COR-L47 (cell line): ENCODE measurements around the gene RBMS3.

Experiments
- DNase-seq: peaks from one replicate; lab custom pipeline; 2025; lab: John Stamatoyannopoulos, UW

The RBMS3 gene

DNA sequence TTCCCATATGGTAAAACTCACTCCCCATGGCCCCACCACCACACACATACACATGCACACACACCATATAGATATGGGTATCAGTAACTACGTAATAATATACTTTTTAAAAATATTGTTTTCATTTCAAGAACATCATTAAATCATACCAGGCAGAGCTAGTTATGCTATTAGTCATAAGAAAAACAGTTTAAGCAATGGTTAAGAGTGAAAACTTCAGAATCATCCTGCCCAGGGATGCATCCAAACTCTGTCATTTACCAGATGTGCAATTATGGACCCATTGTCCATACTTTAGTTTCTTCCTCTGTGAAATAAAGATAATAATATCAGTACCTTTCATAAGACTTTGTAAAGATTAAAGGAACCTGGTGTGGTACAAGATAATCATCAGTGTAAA is 608.3 kb downstream of the RBMS3 start:
- no peak for DNase-seq

DNA sequence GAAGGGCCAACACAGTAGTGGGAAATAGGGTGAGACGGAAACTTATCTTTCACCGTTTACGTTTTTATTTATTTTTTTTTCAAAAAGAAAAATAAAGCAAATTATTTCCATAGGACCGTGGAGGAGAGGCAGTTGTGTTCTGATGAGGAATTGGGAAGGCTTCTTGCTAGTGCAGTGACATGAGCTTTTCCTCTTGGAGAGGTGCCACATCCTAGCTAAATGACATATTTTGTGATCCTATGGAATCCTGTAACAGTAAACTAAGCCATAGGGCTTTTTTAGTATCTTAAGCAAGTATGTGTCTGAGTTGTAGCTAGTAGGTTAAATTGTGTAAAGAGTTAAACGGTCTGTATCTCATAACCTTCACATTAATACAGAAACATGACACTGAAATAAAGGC is 609.9 kb downstream of the RBMS3 start:
- DNase-seq: no peak

DNA sequence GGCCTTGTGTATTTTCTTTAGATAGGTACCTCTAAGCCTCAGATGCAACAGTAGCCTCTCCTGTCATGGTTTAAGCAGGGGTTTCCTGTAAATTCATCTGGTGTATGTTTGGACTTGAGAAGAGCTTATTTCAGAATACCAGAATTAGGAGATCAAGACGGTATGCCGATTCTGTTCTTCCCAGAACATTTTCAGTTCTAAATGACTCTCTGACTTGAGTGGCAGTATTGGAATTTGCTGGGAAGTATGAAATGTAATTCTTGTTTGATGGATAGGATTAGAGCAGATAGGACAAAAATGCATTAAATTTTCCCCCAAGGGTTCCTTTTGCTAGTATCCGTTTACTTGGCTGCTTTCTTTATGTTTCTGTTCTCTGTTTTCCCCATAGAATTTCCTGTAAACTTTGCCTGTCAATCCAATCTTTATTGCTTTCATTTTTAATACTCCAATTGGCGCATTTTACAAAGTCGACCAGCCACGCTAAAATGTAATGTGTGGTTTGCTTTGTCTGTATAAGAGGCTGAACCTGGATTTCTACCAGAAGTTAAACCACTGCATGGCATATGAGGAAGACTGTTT is 612.2 kb downstream of the RBMS3 start:
- DNase-seq: no peak

DNA sequence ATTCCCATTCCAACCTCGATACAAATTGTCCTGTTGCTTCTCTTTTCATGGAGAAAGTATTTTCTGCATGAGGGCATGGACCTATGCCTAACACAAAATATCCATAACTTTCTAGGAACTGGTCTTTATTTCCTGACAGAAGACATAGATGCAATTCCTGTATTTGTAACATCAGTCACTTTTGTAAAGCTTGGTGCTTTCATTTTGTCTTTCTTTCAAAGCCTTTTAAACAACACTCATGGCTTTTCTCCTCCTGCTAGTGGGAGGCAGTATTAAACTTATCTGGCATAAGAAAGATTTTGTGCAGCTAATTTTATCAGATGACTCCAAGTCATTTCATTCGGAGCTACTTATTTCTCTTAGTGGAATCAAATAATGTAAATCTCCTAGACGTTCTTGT is 616.0 kb downstream of the RBMS3 start:
- DNase-seq: no peak

DNA sequence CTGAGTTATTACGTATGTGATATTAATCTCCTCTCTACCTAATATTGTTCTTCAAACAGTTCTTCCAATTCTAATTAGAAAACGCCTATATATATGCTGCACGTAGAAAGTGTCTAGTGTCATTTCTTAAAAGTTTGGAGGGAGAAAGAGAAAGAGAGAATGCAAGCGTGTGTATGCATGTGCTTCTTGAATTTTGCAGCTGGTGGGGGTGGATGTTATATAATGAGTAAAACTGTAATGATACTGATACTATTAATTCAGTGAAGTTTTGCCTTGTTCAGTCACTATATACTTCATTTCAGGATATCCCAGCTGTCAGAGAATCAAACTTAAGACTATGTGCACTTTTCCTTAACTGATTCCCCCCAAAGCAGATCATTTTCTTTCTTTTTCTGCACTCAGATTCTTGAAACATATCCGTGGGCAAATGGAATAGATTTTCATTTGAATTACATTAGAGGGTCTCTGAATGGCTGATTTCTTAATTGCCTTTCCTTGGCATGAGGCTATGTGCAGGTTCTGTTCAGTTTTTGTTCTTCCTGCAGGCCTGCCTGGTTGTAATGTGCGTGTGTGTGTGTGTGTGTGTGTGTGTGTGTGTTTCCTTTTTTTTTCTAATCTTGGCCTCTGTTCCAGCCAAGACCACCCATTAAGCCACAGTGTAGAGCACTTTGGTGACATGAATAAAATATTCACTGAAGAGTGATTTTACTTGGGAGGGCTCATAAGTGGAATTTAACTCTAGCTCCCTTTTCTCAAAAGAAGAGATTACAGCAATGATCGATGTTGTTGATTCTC is 617.5 kb downstream of the RBMS3 start:
- DNase-seq: no peak

DNA sequence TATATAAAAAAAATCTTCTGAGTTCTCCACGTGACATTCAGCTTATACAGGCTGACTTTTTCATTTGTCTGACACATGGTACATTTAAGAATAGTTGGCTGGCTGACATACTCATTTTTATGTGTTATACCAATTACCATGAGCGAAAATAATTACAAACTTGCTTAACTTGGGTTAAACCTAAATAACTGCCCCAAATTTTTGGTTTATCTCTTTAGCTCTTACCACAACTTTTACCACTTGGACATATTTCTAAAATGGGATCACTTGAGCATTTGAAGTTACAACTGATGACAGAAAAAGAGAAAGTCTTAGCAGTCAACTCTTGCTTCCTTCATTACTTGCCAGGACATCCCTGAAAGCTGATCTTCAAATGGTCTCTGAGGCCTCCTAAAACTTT is 618.1 kb downstream of the RBMS3 start:
- no peak for DNase-seq

DNA sequence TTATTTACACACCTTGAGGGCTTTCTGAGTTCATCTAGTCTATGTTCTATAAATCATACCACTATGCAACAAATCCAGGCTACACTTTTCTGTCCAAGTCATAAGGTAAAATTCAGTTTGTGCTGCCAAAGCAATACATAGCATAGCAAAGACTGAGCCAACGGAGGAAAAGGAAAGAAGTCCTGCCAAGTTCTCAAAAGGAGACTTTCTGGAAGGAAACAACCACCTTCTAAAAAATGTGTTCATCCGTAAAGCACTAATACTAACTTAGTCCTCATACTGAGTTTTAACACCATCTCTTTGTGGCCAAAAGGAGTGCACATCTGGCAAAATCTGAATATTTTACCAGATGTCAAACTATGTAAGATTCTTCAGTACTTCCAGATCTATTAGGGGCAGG is 620.2 kb downstream of the RBMS3 start:
- no peak for DNase-seq

DNA sequence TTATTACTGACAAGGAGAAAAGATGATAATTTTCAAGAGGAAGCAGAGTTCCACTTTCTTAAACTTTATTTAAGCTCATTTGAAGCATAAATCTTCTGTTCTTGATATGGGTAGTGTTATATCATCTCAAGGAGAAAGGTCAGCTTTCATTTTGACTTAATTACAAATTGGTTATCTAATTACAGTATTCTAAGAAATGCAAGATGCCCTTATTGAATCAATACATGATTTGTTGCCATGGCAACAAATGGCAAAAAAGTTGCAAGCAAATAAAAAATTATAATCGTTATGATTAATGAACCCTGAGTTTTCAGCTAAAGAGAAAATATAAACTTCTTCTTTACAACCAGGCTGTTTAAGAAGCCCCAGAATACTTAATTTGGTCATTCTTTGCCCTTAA is 622.7 kb downstream of the RBMS3 start:
- DNase-seq: no peak

DNA sequence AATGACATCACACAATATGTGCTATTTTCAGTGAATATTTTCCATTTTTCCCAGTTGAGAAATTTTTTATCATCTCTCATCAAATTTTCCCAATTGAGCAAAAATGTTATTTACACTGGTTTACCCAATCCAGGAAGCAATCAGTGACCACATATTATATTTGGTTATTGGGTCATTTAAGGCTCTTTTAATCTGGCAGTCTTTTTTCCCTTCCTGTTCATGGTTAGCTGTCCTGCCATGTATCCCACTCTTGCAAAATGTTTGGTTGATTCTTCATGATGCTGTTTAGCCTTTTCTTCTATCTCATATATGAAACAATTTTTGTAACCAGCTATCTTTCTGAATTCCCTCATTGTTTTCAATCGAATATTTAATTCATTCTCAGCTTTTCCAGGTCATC is 626.0 kb downstream of the RBMS3 start:
- no peak for DNase-seq

DNA sequence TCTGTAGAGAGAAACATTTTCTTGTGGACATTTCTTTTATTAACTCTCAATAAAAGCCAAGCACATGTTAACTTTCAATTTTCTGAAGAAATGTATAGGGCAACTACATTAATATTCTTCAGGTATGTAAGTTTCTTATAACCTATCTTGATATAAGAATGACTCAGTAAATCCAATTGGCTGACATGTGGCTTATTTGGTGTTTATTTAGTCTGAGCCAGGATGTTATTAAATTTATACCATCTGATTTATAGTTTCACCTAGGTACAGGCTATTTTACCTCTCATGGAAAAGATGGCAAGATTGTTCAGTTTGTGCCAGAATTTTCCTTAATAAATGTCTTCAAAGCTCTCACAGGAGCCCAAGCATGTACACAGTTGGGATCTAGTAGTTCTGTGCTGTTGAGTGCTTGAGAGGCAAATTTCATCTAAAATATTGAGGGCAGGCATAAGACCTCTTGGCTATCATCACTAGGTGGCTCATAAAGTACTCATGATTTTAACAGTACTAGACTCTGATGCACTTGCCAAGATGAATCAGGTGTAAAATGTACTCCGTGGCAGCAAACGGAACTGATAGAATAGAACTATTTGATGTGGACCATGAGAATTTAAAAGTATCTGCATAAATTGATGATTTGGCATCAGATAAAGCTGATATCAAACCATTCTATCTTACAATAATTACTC is 631.9 kb downstream of the RBMS3 start:
- no peak for DNase-seq

DNA sequence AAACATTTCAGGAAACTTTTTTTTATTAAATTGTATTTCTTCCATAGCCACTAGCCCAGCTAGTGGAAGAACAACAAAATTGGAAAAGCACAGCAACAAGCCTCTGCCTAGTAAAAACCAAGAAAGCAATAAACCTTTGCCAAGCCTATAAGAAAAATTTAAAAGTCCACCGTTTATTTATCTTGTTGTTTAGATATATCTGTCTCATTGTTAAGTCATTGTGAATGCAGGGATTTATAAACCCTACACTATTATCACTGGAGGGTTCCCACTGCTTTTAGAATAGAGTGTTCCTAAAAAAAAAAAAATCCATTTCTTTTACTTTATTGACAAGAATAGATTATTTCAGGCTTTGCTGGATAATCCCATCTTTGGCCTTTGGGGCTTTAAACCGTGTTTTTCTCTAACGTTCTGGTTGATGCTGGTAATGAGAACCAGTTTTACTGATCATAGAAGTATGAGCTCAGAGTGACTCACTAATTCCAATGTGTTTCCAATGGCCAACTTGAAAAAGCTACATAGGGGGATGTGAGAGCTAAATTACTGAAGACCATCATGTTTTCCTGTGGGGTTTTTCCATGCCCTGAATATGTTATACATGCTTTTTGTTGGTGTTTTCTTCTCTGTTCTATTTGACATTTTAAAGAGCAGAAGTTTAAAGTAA is 634.1 kb downstream of the RBMS3 start:
- no peak for DNase-seq

DNA sequence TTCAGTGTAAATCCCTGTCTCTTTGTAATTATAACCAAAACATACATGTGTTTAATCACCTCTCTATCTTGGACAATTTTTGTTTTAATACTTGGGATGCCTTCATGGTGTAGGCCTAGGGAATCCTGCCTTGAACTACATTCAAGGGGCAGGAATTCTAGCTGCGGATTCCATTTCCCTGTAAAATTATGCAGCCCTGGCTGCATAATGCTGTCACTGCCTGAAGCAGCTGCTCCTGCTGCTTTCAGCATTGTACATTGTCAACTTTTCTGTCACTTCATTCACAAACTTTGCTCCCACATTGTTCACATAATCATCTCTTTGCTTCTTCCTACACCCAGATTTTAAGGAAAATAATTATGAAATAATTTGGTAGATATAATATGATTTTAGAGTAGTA is 638.7 kb downstream of the RBMS3 start:
- no peak for DNase-seq

DNA sequence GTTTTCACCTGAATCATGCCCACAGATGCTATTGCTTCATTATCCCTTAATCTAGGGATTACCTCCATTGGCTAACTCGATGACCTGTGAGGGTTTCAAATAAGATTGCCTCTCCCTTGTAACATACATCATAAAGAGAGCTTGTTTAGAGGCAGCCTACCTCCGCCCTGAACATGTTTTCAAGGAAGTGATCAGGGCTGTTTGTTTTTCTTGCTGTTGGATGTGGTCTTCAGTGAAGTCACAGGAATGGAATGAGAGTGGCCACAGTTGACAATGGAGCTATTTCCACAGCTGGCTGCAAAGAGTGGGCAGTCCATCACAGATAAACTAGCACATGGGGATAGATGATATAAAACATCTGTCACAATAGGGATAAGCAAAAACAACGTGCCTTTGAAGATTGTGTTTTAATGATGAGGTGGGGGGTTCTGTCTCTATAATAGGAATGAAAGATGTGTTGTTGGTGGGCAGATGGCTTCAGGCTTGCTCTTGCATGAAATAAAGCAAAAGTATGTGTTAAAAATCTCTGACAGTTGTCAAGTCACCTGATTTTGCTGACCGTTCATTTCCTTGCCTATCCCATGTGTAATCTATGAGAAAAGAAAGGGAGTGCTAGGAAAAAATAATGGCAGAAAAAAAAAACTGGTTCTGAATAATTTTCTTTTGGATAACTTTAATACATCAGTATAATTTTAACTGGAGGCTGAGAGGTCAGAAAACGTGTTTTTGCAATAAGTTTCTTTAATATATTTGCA is 642.3 kb downstream of the RBMS3 start:
- DNase-seq: no peak

DNA sequence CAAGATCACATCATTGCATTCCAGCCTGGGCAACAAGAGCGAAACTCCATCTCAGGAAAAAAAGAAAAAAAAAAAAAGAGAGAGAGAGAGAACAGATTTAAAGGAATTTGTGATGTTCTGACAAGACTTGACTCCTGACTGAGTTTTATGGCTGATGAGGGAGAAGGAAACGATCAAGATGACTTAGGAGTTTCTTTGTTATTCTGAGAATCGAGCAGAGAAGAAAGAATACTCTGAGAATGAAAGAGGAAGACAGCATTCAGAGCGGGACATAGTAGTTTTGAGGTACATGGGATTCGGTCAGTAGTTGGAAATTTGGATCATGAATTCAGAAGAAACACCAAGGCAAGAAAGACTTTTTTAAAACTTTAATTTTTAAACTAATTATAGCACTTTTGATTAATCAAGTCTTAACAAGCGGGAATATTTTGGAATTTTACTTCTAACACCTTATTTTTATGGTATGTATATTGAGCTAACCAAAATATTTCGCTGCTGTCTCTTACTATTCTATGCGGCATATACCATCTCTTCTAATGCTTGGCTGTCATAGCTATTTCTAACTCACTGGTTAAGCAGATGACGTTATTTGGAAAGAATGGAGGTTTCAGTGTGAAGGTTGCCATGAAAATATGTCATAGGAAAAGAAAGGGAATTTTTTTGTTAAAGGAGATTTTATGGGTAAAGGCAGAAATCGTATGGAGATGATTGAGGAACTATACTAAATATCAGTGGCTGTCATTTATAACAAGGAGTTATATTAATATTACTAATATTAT is 644.1 kb downstream of the RBMS3 start:
- no peak for DNase-seq

DNA sequence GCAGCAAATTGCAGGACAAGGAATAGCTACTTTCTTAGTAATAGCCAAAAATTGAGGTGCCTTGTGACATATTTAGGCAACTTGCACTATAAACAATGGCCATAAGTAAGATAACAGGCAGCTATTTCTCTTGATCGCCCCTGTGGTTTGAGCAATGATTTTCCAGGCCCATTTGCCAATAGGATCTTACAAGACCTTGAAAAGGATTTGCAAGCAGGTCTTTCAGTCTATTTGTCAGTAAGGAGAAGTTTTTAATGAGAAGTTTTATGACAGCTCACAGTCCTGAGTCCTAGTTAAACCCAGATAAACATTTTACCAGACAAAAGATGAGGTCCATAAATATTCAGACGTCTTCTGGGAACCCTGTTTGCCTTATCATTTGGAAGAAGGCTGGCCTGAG is 645.5 kb downstream of the RBMS3 start:
- no peak for DNase-seq

DNA sequence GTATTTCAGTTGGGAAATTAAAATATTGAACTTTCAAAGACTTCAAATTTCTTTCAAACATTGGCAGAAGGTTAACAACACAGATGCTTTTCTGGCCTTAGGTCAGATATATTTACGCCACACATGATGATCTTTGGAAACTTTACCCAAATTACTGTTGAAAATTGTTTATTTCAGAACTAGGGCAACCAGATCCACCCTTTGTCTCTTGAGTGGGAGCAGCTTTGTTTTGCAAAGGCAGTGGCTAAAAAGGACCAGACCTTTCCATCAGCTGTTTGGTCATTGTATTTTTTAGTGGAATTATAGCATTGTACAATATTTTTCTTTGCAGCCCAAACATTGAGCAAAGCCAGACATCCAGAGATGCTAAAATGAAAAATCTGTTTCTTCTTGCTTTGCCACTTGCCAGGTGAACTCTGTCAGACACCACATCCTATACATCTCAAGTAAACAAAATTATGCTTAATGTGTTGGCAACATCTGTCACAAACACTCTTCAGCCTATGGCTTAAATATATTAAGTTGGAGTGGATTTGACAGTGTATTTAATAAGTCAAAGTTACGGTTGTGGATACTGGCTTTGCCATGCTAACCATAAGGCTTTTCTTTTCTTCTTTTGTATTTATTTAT is 651.9 kb downstream of the RBMS3 start:
- DNase-seq: no peak

DNA sequence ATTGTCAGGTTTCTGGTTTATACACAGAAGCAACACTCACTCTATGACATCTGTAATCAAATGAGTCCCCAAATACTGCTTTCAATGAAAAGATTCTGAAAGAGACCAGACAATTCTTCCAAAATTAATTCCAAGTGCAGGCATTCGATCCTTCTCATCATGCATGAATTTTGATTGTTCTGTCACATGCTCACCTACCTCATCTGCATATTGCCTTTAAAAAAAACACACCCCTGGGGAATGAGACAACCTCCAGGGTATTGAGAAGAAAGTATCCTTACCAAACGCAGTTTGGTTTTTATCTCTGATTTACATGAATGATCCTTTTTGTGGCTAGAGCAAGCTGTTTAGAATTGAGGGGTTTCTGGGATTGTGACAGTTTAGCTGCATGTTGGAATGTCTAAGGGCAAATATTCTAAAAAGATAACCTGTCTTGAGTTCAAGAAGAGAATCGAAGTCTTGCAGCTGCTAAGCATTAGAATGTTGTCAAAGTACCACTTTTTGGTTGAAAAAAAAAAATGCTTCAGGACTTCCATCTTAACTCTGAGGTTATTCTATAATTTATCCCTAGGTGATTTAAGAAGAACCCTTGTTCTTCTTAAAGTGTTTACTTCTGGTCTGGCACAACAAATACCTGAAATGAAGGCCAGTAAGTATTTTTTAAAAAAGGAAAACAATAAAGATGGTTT is 653.1 kb downstream of the RBMS3 start:
- DNase-seq: no peak

DNA sequence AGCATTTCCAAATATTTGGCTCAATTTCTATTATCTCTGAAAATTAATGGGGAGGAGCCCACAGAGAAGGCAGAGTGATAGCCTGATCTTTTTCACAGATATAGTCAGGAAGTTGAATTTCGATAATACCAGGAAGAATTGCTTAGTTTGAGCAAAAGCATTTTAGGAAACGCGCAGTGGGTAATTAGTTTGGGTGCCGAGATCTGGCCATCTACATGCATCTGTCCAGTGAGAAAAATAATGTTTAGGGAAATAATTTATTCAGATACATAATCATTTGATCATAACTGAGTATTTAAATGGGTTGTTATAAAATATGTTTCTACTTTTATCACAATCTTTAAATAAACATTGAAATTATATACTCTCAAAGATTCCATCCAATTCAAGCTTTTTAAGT is 653.9 kb downstream of the RBMS3 start:
- DNase-seq: no peak

DNA sequence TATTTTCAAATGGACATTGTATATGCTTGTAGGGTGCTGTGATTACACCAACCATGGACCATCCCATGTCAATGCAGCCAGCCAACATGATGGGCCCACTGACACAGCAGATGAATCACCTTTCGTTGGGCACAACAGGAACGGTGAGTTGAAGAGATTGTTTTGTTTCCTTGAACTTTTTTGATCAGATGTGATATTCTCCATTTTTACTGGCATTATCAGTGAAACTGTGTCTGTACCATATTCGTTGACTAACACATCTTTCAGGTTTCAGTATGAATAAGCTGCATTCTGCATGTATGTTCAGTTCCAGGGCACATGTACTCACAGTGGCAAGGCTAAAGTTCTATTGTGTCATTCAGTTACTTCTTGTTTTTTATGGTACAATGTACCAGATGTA is 655.2 kb downstream of the RBMS3 start:
- no peak for DNase-seq

DNA sequence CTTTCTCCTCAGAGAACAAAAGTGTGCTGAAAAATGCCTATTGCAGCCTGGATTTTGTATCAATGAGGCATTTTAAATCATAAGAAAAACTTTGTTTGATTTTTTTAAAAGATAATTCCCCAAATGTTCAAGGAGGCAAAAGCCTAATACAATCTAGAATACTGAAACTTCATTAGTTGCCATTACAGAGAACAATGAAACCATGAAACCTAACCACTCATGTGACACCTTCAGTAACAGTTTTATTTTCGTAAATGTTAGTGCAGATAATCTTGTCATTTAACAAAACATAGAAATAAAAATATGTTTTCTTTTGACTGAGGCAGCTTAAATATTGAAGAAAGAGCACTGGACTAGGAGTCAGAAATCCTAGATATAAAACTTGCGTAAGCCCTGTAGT is 655.9 kb downstream of the RBMS3 start:
- DNase-seq: no peak
